ENCODE results near the gene OR56B4.

OR56B4 gene

GRCh38 chr11:6152126-6152525 is 44.6 kb downstream of the OR56B4 start:
- no peak for DNase-seq (ENCODE audit: low spot score)

- no peak for DNase-seq (ENCODE audit: low spot score)
These were observed 49.3 kb downstream of the OR56B4 start for GRCh38 chr11:6156628-6157359.
